Ishikawa (cell line): Measurements from ENCODE around the gene SRPRB.

Experiments used
- CEBPB ChIP-seq: IDR thresholded peaks from 2 replicates; pipeline ENCODE4 v1.6.1; 2012
- CREB1 ChIP-seq: IDR thresholded peaks from 2 replicates; pipeline ENCODE4 v1.6.1; 2012; ENCODE audit warnings: low read depth
- EGR1 ChIP-seq: IDR thresholded peaks from 2 replicates; pipeline ENCODE4 v1.6.1; 2012
- EP300 ChIP-seq: IDR thresholded peaks from 2 replicates; pipeline ENCODE4 v1.6.1; 2012; ENCODE audit warnings: borderline replicate concordance
- FOXM1 ChIP-seq: IDR thresholded peaks from 2 replicates; pipeline ENCODE4 v1.6.1; 2012; ENCODE audit warnings: low read depth, borderline replicate concordance
- MAX ChIP-seq: IDR thresholded peaks from 2 replicates; pipeline ENCODE4 v1.6.1; 2012
- NFIC ChIP-seq: IDR thresholded peaks from 2 replicates; pipeline ENCODE4 v1.6.1; 2012
- RAD21 ChIP-seq: IDR thresholded peaks from 2 replicates; pipeline ENCODE4 v1.6.1; 2012; ENCODE audit warnings: low read depth
- REST ChIP-seq: IDR thresholded peaks from 2 replicates; pipeline ENCODE4 v1.6.1; 2012; ENCODE audit warnings: low read depth, mild to moderate bottlenecking
- TAF1 ChIP-seq: IDR thresholded peaks from 2 replicates; pipeline ENCODE4 v1.6.1; 2012; ENCODE audit warnings: low read depth, mild to moderate bottlenecking
- TCF12 ChIP-seq: IDR thresholded peaks from 2 replicates; pipeline ENCODE4 v1.6.1; 2012; ENCODE audit warnings: low read depth
- TEAD4 ChIP-seq: IDR thresholded peaks from 2 replicates; pipeline ENCODE4 v1.6.1; 2012
- USF1 ChIP-seq: IDR thresholded peaks from 2 replicates; pipeline ENCODE4 v1.6.1; 2012
- YY1 ChIP-seq: IDR thresholded peaks from 2 replicates; pipeline ENCODE4 v1.6.1; 2012; ENCODE audit warnings: low read depth
- ZBTB7A ChIP-seq: IDR thresholded peaks from 2 replicates; pipeline ENCODE4 v1.6.1; 2012; ENCODE audit warnings: low read depth

The SRPRB gene

GRCh38 chr3:133762539-133762938 is 43.1 kb upstream of the SRPRB start:
- TF ChIP-seq EP300 (no peak), CREB1 (no peak), TEAD4 (no peak), FOXM1 (no peak), ZBTB7A (no peak), YY1 (no peak), MAX (no peak), RAD21 (no peak), TCF12 (no peak), NFIC (no peak), REST (no peak)

- TF ChIP-seq RAD21 (no peak), CREB1 (no peak), TAF1 (no peak), USF1 (no peak), EGR1 (no peak), NFIC (no peak), ZBTB7A (no peak), TEAD4 (no peak), EP300 (no peak), CEBPB (no peak), FOXM1 (no peak)
Measured at GRCh38 chr3:133763797-133764683, 41.6 kb upstream of the SRPRB start.

GRCh38 chr3:133765256-133765655 is 40.4 kb upstream of the SRPRB start:
- no peak for TF ChIP-seq CREB1
- TF ChIP-seq REST = no peak
- no peak for TF ChIP-seq USF1
- no peak for TF ChIP-seq YY1
- TF ChIP-seq ZBTB7A = no peak
- TF ChIP-seq FOXM1 = no peak
- no peak for TF ChIP-seq EP300
- no peak for TF ChIP-seq EGR1
- no peak for TF ChIP-seq CEBPB
- no peak for TF ChIP-seq NFIC
- no peak for TF ChIP-seq TAF1
- no peak for TF ChIP-seq RAD21
- TF ChIP-seq MAX = no peak
- TF ChIP-seq TCF12 = no peak
- no peak for TF ChIP-seq TEAD4

GRCh38 chr3:133767607-133768006 is 38.0 kb upstream of the SRPRB start:
- no peak for TF ChIP-seq TEAD4
- TF ChIP-seq USF1 = no peak
- no peak for TF ChIP-seq CEBPB
- no peak for TF ChIP-seq YY1
- no peak for TF ChIP-seq MAX
- no peak for TF ChIP-seq CREB1
- TF ChIP-seq TAF1 = no peak
- TF ChIP-seq TCF12 = no peak
- TF ChIP-seq EP300 = no peak
- no peak for TF ChIP-seq NFIC
- TF ChIP-seq ZBTB7A = no peak
- TF ChIP-seq RAD21 = no peak
- no peak for TF ChIP-seq FOXM1
- no peak for TF ChIP-seq REST
- no peak for TF ChIP-seq EGR1
